AG20443 (cell line): Measurements from ENCODE around the gene TLE2.

Experiments used
- DNase-seq: peaks from one replicate; pipeline ENCODE4 v3.0.0; 2012; ENCODE audit warnings: low spot score, mixed read lengths

Gene TLE2

DNA sequence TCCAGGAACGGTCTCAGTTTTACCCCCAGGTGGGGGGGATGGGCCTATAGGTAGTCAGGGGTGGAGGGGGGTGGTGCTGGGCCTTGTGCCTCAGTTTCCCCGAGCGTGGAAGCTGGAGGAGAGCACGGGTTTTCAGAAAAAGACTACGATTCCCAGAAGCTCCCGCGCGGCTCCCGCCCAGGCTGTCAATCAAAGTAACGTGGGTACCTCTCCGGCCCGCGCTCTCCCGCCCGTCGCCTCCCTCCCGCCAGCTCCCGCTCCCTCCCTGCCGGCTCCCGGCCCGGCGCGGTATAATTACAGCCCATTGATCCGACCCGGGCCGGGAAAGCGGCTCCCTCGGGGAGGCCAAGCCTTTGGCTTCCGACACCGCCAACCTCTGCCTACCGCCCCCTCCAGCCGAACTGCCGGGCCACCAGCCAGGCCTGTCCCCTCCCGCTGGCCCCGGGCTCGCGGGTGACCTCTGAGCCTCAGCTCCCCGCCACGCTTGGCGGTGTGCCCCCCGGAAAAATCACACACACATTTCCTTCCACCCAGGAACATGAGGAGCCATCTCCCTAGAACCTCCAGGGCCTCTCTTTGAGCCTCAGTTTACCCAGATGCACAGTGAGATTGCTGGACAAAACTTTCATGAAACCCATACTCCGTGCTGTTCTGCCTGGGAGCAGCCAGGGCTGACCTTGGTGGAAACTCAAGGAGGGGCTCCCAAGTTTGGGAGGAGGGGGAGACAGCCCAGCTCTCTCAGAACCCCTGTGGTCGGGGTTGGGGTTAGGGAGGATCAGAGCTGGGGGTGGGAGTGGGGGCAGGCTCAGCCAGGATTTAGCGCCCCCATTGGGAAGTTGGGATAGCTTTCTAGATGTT lies 7.3 kb upstream of the TLE2 start:
- peak; percentile 94 for DNase-seq

DNA sequence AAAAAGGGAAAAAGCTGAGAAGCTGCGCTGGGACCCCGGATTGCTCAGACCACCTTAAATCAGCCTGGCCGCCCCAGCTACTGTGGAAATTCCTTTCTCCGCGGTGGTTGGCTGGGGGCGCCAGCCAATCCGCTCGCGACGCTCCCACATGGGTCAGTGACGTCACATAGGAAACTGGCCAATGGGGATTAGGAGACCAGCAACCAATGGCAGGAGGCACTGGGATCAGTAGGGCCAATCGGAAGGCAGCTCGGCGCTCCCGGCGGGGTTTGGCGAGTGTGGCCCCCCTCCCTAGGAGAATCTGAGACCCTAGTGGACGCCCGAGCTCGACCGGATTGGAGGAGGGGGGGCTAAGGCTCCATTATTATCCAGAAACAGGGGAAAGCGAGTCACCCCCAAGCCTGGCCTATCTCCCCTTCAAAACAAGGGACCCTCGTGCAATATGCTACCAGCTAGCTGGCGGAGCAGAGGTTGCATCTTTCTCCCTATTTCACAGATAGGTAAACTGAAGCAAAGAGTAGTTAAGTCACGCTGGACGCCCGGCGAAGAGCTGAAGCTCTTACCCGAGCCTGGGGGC lies 6.5 kb upstream of the TLE2 start:
- DNase-seq = peak; percentile 100

DNA sequence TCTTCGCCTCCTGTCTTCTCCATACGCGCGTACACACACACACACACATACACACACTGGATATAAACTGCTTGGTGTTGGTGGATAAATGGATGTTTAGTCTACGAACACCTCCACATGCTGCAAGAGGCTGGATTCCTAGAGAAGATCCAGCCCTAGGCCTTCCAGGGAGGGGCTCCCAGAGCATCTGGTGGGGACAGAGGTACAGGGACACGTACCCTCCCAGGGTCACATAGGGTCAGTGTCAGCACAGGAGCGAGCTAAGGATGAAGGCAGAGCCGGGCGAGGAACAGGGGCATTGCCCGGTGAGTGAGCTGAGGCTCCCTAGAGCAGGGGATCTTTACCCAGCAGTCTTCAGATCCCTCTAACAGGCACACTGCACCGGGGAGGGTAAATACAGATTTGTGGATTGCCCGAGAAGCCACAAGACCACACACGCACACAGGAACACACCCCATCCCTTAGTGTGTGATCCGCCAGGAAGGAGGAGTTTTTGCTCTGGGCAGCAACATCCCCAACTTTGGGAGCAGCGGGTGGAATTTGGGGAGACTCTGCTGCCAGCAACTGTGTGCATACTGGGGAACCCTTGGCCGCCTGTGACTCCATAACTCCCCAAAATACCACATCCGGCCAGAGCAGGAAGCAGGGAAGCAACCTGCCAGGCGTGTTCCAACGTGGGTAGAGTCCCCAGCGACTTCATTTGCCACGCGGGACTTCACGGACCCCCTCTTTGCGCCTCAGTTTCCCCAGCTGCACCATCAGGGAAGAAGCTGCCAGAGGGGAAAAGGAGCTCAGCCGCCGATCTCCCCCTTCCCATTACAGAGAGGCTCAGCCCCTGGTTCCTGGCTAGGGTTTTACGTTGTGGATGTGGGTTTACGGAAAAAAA lies 5.8 kb upstream of the TLE2 start:
- DNase-seq = peak; percentile 42

- no peak for DNase-seq
Measured at GRCh38 chr19:3034406-3034655, 5.3 kb upstream of the TLE2 start.

DNA sequence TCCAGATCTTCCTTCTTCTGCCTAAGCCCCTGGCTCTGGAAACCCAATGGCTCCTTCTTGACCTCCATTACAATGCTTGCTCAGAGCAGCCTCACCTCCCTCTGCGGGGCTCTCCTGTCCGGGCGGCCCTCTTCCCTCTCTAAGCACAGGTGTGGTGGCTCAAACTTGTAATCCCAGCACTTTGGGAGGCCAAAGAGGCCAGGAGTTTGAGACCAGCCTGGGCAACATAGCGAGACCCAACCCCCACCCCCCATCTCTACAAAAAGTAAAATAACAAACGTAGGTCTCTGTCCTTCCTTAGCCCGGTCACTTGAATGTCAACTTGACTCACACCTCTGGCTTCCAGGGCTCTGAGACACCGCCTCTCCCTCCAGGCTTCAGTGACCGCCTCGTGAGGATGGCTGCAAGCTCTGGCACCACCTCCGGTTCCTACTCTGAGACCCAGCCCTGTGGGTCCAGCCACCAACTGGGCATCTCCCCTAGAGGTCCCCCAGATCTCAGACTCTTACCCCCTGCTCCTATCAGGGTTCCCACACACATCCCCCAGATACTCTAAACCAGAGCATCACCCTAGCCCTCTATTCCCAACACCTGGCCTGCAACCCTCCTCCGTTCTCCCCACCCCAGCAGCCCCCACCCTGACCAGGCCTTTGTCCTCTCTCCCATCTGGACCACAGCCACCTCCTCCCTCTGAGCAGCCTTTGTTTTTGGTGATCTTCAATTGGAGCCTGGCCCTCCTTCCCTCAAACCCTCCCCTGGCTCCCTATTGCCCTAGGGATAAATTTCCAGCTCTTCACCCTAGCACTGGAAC lies 4.7 kb upstream of the TLE2 start:
- no peak for DNase-seq

GRCh38 chr19:3031607-3031867 lies 2.5 kb upstream of the TLE2 start:
- DNase-seq = no peak

DNA sequence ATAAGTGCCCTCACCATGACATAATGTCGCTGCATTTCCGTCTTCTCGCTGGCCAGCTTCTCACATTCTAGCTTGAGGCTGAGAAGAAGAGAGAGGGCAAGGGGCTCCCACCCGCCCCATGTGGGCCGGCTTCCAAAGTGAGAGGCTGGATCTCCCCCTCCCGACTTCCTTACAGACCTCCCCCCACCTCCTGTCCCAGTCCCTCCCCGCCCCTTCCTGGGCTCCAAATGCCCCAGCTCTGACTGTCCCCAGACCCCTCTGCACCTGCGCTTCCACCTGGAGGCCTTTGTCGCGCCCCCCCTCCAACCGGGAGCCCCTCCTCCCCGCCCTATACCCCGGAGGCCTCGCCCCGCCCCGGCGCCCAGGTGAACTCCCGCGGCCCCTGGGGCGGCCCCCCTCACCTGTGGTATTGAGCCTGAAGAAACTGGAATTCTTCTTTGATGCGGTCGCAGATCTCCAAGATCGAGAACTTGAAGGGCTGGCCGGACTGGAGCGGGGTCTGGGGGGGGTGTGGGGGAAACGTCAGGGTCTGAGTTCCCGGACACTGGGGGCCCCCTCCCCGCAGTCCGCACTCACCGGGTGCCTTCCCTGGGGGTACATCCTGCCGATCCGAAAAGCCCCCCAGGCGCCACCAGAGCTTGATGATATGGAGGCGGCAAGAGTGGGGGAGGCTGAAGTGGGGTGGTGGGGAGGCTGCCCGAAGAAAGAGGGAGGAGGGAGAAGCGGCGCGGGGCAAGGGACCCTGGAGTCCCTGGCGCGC lies 595 bp downstream of the TLE2 start:
- no peak for DNase-seq

- DNase-seq = peak; percentile 8
Measured at GRCh38 chr19:3027981-3028304, 1.1 kb downstream of the TLE2 start.

DNA sequence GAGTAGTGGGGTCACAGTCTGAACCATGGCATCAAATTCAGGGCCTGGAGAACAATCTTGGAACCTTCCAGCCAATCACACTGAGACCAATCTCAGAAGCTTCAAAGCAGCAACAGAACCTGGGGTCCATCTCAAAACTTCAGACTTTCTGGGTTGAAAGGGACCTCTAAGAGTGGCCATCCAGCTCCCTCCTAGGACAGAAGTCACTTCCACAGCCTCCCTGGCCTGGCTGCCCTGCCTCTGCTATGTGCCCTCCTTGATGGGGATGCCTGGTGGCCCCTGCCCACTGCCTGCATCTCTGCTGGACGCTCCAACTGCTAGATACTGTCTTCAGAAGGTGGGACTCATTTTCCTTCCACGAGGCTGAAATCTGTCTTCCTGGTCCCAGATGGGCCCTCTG lies 1.8 kb downstream of the TLE2 start:
- peak; percentile 9 for DNase-seq

- no peak for DNase-seq
Measured at GRCh38 chr19:3026768-3027167, 2.3 kb downstream of the TLE2 start.

DNA sequence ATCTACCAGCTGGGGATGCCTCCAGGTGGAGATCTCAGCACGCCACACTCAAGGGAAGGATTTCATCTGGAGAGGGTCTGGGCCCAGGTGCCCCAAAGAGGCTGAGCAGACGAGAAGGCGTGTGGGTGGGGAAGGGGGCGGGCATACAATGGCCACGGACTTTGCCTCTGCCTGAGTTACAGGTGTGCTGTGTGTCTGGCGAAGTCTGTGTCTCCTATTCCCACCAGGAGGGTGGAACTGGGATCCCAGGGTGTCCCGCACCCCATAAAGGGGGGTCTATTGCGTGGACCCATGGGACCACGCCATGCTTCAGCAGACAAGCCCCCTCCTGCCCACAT lies 3.6 kb downstream of the TLE2 start:
- DNase-seq = no peak

- DNase-seq = no peak
Measured at GRCh38 chr19:3024870-3025548, 4.1 kb downstream of the TLE2 start.

DNA sequence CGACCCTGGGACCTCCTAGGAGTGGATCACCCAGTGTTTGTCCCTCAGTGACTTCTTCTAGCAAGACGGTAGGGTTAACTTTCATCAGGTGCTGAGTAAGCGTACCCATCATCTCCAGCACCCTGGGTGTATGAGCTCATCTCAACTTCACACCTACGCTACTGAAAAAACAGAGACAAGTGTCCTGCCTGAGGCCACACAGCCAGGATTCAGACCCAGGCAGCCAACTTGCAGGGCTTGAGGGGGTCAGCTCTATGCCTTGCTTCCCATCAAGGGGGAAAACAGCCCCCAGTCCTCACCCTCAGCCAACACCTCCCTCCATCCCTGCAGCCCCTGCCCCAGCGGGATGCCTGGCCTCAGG lies 4.6 kb downstream of the TLE2 start:
- no peak for DNase-seq

- no peak for DNase-seq
Measured at GRCh38 chr19:3020321-3020960, 8.6 kb downstream of the TLE2 start.

DNA sequence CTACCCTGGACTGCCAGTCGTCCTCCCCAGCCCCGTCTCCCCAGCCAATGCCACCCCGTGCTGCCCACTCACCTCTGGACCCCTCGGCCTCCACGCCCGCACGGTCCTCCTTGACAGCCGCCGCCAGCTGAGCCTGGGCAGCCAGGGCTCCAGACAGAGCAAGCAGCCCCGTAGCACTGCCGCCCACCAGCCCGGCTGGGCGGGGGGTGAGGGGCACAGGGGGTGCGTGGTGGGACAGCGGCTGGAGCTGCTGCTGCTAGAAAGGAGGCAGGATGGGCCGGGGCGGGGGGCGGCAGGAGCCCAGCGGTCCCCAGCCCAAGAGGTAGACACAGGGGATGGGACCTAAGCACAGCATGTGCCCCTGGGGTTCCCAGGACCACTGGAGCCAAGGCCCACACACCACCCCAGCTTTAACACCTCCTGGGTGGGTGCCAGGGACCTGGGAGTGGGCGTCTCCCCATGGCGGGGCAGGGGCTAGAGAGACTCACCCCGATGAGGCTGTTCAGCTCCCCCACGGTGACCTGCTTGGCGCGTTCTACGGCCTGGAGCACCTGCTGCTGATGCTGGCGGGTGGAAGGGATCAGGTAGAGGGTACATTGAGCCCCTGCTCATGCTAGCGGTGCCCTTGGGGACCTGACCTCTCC lies 9.7 kb downstream of the TLE2 start:
- DNase-seq = no peak

DNA sequence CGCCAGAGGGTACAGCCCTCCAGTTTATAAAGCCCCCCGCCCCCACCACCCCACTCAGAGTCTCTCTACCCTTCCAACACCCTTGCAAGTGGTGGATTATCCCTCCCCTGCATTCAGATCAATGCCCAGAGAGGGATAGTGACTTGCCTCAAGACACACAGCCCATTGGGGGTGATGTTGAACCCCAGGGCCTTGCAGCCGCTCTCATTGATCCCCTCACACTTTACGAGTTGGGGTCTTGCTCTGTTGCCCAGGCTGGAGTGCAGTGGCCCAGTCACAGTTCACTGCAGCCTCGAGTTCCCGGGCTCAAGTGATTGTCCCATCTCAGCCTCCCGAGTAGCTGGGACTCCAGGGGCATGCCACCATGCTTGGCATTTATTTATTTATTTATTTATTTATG lies 11.2 kb downstream of the TLE2 start:
- DNase-seq = no peak

DNA sequence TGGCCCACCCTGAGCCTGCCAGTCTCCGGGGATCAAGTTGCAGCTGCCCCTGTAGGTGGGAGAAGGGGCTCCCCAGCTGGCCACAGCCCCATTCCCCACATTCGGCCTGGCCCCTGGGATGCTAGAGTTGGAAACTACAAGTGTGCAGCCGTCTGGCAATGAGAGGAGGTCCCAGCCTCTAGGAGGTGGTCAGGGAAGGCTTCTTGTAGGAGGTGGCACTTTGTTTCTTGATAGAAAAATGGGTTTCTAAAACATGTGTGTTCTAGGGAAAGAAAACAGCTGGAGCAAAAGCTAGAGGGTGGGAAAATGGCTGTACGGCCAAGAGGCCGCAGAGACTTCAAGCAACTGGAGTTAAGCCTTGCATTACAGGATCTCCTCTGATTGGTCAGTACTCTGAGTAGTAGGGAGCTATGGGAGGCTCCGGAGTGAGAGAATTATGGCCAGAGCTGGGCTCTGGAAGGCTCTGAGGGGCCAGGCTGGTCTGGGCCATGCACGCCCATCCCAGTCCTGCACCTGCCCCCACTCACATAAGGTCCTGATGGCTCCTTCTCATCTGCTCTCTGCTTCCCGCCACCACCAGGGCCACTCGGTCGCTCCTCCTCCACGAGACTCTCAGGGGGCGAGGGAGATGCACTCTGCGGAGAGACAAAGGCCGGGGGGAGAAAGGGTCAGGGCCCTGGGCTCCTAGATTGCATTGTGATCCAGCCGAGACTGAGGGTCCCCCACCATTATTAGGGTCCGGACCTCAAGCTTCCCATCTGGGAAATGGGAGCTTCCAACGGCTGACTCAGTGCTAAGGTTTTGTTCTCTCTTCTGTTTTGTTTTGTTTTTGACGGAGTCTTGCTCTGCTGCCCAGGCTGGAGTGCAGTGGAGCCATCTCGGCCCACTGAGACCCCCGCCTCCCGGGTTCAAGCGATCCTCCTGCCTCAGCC lies 13.7 kb downstream of the TLE2 start:
- DNase-seq = no peak

- no peak for DNase-seq
Measured at GRCh38 chr19:3014135-3014534, 14.9 kb downstream of the TLE2 start.

GRCh38 chr19:3013263-3013725 lies 15.8 kb downstream of the TLE2 start:
- no peak for DNase-seq
